ENCODE data around the gene TBCD.

Gene TBCD

DNA sequence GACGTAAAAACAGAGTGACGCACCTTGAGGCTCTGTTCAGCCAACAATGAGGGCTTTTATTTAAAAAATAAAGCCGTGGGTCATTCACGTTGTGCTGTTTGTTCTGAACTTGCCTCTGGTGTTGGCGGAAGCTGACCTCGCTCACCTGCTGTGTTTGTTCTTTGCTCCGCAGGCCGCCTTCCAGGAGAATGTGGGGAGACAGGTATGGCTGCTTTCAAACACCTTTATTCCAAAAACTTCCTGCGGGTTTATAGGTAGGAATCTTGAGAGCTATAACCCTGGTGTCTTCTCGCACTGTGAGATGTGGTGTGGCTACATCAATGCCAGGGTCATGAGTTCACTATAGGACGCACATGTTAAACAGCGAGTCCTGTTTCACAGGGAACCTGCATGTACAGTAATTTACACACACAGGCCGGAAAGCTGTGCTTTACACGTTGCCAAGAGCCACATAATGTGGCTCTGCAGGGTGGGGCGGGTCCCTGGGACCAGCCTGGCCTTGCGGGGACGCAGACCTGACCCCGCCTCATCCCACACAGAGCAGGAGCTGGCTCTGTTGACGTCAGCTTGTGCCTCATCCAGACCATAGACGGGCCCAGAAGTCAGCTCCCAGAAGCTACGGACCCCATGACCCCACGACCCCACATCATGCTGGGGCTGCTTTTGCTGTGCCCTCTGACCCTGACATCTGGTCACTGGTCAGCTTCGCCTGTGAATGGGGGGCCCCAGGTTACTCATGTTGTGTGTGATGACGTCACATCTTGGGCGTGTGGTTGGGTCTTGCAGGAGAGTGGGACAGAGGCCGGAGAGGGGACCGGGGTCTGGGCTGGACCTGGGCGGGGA, 137.9 kb downstream of the TBCD start:
- DNase-seq: no peak

GRCh38 chr17:82890339-82890730, 138.5 kb downstream of the TBCD start:
- DNase-seq: no peak

- DNase-seq: no peak
These were observed 139.2 kb downstream of the TBCD start for GRCh38 chr17:82890926-82891678.

DNA sequence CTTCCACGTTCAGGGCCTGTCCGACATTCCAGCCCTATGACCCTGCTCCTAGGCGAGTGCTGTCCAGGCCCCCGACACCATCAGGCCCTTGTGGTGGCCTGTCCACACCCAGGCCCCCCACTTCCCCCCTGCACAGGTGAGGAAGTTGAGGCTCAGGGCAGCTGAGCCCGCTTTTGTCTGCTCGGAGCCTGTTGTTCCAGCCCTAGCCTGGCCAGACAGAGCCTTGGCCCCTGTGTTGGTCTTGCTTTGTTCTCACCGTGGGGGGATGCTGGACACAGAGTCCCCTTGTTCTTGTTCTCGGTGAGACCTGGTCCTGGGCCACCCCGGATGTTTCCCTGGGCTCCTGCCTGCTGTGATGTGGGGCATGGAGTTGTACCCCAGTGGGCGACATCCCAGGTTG, 140.0 kb downstream of the TBCD start:
- no peak for DNase-seq

- no peak for DNase-seq
These were observed 141.2 kb downstream of the TBCD start for GRCh38 chr17:82892899-82893565.

DNA sequence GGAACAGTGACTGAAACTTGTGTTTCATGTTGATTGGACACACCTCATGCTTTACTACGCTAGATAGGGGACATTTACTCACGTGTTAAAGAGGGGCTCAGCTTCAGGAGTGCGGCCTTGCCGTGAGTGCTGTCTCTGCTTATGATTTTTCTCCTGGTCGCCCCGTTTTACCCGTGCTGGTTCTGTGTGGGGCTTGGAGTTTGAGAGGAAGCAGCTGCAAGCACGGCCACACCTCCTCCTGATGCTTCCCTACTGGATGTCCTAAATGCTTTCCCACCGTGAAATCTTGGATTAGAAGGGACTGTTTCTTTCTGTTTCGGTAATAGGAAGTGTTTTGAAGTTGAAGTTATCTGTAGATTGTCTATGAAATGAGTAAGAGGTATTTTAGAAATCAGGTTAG, 141.9 kb downstream of the TBCD start:
- DNase-seq: no peak

GRCh38 chr17:82894389-82894788, 142.5 kb downstream of the TBCD start:
- no peak for DNase-seq

- no peak for DNase-seq
These were observed 143.2 kb downstream of the TBCD start for GRCh38 chr17:82895087-82895486.

DNA sequence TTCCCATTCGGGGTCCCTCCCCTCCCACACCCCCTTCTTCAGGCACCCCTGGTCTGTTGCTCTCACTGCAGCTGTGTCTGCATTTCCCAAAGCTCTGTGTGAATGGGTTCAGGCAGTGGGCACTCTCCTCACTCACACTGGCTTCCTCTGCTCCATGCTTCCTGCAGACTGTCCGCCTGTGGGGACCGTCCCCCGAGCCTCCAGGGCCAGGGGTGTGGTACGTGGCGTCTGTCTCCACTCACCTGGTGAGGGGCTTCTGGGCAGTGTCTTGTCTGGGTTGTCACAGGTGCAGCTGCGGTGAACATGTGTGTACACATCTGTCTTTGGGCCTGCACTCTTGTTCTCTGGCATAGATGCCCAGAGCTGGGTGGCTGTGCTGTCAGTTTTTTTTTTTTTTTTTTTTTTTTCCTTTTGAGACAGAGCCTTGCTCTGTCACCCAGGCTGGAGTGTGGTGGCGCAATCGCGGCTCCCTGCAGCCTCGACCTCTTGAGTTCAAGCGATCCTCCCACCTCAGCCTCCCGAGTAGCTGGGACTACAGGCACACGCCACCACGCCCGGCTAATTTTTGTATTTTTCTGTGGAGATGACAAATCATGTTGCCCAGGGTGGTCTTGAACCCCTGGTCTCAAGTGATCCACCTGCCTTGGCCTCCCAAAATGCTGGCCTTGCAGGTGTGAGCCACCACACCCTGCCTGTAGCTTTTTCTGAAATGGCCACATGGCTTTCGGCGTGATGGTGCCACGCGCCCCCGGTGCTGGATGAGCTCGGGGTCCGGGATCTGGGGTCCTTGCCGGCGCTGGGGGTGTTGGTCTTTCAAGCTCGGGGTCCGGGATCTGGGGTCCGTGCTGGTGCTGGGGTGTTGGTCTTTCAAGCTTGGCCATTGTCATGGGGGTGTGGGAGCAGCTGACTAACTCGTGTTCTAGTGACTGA, 144.5 kb downstream of the TBCD start:
- no peak for DNase-seq

DNA sequence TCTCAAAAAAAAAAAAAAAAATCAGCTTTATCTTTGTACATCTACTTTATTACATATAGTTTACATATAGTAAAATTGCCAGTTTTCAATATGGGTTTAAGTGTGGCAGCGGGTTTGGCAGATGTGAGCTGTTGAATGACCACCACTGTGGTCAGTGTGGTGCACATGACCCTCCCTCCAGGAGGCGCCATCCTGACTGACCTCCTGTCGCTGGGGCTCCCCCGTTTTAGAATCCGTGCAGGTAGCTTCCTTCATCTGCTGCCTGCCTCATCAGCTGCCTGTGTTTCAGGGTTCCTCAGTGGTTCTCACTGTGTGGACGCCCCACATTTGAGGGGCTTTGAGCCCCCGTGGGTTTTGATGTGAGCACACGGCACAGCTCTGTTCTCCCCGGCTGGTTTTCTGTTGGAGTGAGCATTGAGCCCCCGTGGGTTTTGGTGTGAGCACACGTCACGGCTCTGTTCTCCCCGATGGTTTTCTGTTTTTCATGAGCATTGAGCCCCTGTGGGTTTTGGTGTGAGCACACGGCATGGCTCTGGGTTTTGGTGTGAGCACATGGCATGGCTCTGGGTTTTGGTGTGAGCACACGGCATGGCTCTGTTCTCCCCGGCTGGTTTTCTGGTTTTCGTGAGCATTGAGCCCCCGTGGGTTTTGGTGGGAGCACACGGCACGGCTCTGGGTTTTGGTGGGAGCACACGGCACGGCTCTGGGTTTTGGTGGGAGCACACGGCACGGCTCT, 145.8 kb downstream of the TBCD start:
- no peak for DNase-seq

GRCh38 chr17:82898976-82899514, 147.2 kb downstream of the TBCD start:
- no peak for DNase-seq

- no peak for DNase-seq
These were observed 148.1 kb downstream of the TBCD start for GRCh38 chr17:82899941-82900340.

DNA sequence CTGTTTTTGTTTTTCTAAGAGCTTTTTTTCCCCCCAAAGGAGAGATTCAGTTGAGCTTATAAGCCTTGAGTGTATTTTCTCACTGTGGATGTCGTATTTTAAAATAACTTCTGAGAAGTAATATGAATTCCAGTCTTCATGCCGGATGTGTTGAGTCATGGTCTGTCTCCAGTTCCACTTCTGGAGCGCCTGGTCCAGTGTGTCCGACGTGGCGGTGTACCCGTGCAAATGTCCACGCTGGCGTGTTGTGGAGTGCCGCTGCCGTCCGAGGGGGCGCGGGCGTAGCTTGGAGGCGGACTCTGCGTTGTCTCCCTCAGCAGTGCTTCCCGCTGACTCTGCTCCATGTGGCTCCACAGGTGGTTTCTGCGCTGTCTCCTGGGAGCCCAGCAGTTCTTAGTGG, 148.9 kb downstream of the TBCD start:
- DNase-seq: no peak

GRCh38 chr17:82901356-82901755, 149.5 kb downstream of the TBCD start:
- no peak for DNase-seq

GRCh38 chr17:82901856-82902255, 150.0 kb downstream of the TBCD start:
- no peak for DNase-seq

DNA sequence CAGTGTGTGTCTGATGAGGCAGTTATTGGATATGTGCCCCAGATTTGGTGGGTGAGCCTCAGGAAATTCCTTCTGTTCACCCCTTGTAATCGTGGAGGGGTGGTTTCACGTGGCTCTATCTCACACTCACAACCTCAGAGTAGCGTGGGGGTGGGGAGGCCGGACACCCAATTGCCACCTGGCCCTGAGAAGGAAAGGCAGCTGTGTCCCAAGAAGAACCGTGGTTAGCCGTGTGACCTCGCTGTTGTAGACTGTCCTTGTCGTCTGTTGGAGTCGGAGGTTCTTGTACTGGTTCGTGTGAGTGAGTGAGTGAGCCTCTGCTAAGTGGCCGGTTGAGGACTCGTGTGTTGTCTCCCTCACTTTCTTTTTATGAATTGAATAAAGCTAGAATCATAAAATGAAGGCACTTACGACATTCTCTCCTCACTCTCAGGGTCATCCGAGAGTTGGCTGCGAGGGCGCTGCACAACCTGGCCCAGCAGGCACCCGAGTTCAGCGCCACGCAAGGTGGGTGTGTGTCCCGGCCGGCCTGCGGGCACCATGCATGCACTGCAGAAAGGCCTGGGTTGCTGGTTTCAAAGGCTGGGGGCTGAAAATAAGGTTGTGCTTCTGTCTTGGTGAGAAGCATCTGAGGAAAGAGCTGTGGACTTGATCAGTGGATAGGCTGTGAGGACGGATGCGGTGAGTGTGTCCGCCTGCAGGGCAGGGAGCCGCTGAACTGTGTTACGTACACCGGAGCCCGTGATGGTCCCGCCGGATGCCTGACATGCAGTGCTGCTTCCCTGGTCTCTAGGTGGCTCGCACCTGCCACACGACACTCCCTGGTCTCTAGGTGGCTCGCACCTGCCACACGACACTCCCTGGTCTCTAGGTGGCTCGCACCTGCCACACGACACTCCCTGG, 151.4 kb downstream of the TBCD start:
- no peak for DNase-seq

DNA sequence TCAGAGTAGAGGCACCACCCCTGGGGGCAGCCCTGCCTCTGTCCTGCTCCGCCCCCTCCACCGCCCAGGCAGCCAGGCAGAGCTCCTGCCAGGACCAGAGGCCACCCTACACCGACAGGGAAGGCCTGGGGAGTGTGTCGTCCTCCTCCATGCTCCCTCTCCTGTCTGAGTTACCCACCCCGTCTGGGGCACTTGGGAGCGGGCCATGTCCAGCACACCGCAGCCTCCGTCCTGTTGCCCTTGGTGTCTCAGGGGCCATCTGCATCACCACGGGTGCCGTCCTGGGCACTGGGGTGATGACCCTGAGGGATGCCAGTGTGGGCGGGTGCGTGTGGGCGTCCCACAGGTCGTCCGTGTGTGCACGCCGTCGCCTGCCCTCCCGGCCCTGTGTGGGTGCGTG, 153.3 kb downstream of the TBCD start:
- no peak for DNase-seq

DNA sequence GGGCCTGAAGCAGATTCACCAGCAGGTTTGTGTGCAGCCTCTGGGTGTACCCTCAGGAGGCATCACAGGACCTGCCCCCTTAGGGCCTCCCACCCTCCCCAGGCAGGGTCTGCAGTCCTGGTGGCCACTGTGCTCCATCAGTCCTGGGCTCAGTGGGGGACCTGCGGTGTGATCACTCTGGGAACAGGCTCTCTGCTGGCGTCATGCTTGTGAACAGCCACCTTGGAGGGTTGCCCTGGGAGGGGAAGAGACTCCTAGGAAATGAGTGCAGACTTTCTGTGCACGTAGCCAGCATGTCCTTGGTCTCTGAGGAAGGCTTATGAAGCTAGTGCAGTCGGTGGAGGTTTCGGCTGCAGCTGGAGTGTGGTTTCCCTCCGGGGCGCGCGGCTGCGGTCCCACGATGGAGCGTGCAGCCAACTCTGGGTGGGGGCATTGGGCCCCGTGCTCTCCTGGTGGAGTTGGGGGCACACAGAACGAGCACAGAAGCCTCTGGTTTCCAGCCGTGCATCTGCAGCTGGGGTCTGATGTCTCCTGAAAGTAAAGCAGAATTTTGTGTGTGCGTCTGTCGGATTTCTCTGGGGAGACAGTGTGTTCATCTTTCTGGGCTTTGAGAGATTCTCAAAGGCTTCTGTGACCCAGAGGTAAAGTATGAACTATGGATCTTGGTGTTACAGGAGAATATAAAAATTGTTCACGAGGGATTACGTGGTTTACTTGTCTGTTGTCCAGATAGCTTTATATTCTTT, 156.1 kb downstream of the TBCD start:
- no peak for DNase-seq

DNA sequence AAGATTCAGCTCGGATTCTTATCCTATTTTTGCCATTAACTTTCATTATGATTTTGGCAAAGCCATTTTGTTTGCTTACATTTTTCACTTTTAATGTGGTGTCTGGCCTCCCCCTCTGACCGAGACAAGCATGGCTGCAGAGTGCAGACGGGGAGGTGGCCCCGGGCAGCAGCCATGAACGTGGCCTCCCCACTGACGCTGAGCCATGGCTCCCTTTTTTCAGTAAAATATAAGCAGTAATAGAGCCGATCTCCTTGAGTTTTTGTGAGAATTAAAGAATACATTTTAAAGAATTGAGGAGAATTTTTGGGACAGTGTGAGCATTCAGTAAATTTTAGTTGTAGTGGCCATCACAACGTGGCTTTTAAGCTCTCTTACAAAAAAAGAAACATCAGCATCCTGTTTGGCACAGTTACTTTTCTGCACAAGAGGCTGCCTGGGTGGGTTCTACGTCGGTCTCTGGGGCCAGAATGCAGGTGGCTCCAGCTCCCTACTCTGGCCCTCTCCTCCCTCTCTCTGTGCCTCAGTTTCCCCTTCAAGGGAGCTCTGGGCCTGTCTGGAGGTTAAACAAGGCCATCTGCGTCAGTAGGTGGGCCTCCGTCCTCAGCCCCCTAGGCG, 156.8 kb downstream of the TBCD start:
- no peak for DNase-seq
